HG03520 (cell line): ENCODE results near the gene CDKN1C.
A peak's percentile ranks its signal among the peaks of the same experiment; 100 is the strongest.
"Not testable (repeated sequence)": the region's sequence is repeated elsewhere in the genome, so short reads cannot be mapped to it uniquely, and the experiment has no call there.

Source experiments
- ATAC-seq: cut with Tn5 transposase; IDR thresholded peaks from one replicate; pipeline ENCODE4 v1.9.1; 2021; ENCODE audit warnings: mild to moderate bottlenecking, moderate library complexity; ENCODE audit not compliant: unreplicated experiment

CDKN1C gene

GRCh38 chr11:2909133-2909902 lies 23.7 kb upstream of the CDKN1C start:
- no peak for ATAC-seq

DNA sequence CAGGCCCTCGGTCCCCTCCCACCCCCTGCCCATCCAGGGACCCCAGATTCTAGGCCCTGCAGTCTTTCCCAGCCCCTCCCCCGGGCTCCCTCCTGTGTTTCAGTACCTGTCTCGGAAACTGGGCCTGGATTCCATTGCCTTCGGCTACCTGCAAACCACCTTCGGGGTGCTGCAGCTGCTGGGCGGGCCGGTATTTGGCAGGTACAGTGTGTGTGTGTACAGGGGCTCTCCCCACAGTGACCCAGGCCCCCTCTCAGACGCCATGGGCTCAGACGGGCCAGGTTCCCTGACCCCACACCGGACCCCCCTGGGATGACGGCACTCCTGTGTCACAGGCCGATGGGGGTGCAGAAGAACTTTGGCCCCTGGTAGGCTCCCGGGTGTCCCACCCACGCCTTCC lies 22.6 kb upstream of the CDKN1C start:
- ATAC-seq, result no peak

DNA sequence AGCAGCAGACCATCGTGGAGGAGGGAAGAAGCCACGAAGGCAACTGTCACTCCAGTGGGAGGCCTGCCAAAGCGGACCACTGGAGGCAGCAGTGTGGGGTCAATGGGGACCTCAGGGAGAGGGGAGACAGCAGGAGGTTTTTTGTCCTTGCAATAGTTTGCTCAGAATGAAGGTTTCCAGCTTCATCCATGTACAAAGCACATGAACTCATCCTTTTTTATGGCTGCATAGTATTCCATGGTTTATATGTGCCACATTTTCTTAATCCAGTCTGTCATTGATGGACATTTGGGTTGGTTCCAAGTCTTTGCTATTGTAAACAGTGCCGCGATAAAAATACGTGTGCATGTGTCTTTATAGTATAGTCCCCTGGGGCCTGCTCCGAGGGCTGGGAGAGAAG lies 19.7 kb upstream of the CDKN1C start:
- not testable (repeated sequence) for ATAC-seq

DNA sequence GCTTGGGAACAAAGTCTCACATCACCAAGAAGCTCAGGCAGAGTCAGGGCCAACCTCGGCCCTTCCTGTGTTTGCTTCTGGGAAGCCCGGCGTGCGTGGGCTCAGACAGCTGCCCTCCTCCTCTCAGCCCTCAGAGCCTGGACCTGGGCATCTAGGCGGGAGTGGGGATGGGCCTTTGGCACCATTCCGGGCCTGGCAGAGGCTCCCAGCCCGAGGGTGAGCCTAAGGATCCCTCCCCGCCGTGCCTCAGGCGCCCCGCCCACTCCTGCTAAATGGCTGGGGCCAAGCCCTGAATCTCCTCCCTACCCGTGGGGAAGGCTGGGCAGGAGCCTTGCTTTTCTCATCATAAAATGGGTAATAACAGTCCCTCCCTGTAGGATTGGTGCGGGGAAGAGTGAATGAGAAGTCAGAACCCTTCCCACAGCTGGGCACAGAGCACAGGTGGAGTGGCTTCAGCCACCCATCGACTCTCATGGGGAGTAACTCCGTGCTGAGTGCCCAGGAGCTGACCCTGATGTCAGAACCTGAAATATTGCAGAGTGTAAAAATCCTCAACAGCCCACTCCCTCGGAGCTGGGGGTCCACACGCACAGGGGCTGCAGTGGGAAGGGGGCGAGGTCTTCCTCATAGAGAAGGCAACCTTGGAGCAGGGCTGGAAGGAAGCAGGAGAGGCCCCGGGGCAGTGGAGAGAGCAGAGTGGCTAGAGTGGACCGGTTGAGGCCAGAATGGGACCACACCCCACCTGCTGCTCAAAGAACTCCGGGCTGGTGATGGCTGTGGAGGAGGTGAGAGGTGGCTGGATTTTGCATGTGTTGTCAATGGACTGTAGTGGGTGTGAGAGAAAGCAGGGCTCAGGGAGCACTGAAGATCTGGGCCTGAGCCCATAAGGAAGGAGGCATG lies 18.8 kb upstream of the CDKN1C start:
- ATAC-seq, result no peak

GRCh38 chr11:2903672-2904011 lies 18.1 kb upstream of the CDKN1C start:
- no peak for ATAC-seq

GRCh38 chr11:2902784-2903671 lies 17.5 kb upstream of the CDKN1C start:
- ATAC-seq, result no peak

DNA sequence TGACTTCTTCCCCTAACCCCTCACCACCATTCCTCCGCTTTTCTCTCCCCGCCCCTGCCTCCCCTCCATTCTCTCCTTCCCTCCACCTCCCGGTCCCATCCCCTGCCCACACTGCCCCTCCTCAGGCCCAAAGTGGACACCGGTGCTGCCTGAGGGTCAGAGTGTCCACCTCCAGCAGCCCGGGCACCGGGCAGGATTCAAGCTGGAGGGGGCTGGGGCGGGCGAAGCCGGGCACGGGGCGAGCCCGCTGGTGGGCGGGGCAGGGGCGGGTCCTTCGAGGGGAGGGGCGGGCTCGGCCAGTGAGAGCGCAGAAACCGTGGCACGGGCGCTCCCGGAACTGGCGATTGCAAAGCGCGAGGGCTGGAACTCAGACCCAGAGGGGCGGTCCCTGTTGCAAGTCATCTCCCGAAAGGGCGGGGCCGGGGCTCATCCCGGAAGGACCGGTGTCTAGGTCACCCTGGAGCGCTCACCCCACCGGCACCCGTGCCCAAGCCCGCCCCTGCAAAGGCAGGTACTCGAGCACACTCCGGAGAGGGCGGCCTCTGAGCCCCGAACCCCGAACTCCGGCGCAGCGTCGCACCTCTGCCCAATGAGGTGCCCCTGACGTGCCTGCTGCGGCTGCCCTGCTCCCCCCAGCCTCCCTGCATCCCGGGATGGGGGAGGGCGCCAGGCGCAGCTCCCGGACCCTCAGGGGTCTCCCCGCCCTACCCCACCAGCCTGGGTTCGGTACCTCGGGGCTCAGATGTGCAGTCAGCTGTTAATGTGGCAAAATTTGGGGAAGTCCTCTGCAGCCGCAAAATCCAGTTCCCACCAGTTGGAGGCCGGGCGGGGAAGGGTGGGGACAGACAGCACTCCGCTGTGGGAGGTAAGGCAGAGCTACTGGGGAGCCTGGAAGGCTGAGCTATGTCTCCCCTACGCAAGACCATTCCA lies 16.5 kb upstream of the CDKN1C start:
- peak; percentile 93 for ATAC-seq

- ATAC-seq, result no peak
Observed at GRCh38 chr11:2901196-2901796, 15.7 kb upstream of the CDKN1C start.

DNA sequence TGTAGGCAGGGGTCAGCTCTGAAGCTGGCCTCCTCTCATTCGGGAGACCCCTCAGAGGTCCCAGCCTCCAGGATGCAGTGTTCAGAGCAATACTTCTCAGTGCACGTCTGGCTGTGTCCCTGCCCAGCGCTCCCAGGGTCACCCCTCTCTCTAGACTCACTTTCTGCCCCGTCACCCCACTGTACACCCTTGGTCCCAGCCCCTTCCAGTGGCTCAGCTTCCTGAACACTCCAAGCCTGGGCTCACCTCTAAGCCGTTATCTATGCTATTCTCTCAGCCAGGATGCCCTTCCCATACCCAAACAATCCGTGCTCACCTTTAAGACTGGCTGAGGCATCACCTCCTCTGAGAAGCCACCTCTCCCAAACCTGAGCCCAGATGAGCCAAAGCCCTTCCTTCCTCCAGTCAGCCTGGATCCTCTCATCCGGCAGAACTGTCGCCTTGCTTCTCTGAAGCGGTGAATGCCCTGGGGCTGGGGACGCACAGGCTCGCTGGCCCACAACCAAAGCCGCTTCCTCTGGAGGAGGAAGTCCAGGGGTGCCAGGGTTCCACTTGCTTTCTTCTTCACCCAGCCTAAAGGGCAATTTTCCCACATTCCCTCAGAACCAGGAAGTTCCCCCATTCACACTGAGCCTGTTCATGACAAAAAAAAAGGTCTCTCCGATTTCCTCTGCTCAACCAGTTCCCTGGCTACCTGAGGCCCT lies 13.7 kb upstream of the CDKN1C start:
- ATAC-seq, result no peak

DNA sequence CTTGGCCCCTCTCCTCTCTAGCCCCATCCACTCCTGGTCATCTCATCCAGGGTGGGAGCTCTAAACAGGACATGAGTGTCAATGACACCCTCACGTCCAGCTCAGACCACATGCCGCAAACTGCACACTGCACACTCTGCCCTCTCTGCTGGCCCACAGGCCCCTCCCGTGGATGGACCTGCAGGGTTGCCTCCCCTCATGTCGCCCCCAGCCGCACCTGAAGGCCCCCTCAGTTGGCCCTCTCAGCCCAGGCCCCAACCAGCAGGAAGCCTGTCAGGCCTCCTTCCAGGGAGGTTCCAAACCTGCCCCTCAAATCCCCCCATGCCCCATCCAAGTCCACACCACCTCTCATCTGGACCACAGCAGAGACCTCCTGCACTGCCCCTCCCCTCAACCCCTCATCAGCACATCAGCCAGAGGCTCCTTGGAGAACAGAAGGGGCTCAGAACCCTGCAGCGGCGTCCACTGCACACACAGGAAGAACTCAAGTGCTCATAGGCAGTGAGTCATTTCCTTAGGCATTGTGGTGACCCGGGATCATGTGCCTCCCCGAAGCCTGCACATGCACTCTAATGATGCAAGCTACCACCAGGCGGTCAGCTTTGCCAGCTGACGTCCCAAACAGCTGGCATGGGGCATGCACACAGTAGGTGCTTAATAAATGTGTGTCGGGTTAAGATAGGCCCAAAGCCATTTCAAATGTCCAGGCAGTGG lies 12.9 kb upstream of the CDKN1C start:
- ATAC-seq, result peak; percentile 46

DNA sequence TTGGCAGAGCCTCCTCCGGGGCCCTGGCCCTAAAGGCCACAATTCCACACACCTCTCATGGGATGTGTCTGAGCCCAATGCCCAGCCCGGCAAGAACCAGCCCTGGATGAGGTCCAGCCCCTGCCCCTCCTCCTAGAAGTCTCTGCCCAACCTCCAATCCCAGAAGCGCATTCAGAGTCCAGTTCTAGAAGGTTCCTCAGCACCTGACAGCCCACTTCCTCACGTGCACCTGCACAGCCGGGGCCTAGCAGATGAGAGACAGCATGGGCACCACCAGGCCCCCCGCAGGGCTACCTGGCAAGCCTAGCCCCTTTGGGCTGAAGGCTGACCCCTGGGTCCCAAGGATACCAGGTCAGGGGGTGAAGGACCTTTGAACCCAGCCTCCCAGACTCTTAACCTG lies 11.5 kb upstream of the CDKN1C start:
- ATAC-seq, result no peak

GRCh38 chr11:2896047-2896446 lies 10.5 kb upstream of the CDKN1C start:
- no peak for ATAC-seq

DNA sequence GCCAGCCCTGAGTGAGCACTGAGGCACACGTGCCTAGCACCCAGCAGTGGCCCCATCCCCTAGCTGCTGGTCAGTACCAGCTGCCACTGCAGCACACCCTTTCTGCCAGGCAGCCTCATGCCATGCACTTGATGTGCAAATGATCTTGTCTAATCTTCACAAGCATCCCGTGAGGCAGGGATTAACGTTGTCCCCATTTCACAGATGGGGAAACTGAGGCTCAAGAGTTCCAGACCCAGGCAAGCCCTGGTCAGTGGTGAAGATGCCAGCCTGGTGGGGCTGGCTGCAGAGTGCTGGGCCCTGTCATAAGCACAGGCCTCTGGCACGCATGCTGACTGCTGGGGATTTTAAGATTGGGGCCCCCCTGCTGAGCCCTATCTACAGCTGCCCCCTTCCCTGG lies 8.4 kb upstream of the CDKN1C start:
- ATAC-seq, result no peak

DNA sequence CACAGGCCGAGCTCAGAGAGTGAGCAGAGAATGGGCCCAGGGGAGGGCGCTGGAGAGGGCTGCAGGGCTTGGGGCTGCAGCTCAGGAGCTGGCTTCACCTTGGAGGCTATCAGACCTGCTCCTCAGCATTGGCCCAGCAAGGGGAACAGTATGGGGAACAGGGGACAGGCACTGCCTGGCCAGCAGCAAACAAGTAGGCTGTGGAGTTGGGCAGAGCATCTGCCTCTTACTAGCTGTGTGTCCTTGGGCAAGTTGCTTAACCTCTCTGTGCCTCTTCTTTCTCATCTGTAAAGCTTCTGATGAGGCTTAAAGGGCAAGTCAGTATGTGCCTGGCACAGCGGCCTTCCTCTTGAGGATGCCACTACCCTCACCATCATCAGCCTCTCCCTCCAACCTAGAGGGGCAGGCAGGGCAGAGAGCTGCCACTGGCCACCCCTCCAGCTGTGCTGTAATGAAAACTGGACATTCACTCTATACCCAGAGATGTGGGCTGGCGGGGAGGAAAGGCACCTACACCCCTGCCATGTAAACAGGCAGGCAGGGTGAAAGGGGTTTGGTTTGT lies 7.5 kb upstream of the CDKN1C start:
- ATAC-seq, result no peak

- ATAC-seq, result no peak
Observed at GRCh38 chr11:2892215-2892966, 6.8 kb upstream of the CDKN1C start.

DNA sequence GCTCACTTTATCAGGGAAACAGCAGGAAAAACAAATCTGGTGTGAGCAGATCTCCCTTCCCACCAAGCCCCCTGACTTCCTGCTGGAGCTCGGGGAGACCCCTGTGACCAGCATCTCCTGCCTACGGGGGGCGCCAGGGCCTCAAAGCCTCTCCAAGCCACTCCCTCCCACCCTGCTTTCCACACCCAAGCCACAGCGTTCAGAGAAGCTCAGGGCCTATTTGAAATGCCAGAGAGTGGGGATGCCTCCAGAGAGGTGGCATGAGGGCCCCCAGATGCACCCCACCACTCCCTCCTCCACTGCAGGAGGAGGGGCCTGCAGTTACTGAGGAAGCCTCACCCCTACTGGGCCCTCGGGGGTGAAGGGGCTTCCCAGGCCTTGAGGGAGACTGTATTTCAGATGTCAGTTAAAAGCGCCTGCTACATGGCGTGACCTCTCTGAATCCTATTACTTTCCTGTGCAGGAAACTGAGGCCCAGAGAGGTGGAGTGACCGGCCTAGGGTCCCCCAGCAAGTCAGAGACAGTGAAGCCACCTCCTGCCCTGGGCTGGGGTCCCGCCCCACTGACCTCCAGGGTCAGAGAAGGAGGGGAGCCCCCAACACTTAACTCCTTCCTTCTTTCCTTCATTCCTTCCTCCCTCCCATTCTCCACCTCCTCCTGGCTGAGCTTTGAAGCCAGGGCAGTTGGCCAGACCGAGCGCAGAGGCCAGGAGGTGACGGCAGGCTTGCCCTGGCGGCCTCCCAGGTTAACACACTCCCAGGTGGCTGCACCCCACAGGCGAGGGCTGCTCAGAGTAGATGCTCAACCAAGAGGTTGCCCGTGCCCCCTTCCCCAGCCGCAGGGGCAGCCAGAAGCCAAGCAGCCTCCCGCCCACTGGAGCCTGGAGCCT lies 6.0 kb upstream of the CDKN1C start:
- ATAC-seq, result no peak
